ENCODE data around the gene EMILIN1. TPM values are rescaled to one million over a fixed set of nuclear protein-coding genes. Genes with fewer than 3 reads are reported as not detected.
A peak's percentile ranks its signal among the peaks of the same experiment; 100 is the strongest.

EMILIN1 gene
- total RNA-seq, 6 experiments from 2014 or later, result 144 to 208 (median 183) TPM

DNA sequence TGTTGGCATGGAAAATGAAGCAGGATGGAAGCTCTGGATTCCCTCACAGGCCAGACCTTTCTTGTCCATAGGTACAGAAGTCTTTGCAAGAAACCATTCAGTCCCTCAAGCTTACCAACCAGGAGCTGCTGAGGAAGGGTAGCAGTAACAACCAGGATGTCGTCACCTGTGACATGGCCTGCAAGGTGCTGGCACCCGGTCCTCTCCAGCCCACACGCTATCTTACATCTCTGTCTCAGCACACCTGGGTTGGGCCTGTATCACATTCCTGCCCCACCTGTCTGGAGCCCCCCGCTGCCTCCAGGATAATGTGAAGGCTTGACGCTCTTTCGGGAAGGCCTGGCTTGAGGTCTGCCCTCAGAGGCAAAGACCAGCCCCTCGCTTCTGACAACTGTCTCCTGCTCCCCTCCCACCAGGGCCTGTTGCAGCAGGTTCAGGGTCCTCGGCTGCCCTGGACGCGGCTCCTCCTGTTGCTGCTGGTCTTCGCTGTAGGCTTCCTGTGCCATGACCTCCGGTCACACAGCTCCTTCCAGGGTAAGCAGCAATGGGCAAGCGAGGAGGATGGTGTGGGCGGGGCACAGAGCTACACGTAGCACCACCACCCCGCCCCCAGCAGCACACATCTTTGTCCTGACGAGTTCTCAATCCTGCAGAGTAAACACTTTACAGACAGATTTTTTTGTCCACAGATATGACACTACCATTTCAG lies 39.6 kb upstream of the EMILIN1 start:
- Mint-ChIP-seq H3K27ac (no peak overlapping the region), H3K36me3 (ENCODE audit: low read depth) (peaks cover 46% of the 10 kb centered on the region), H3K4me3 (no peak overlapping the region), H3K4me1 (ENCODE audit: low read depth) (peaks cover 40% of the 10 kb centered on the region), H3K9me3 (no peaks in the 10 kb centered on the region), H3K27me3 (ENCODE audit: insufficient read depth) (peaks cover 2% of the 10 kb centered on the region)
- TF ChIP-seq, protein P1, sequence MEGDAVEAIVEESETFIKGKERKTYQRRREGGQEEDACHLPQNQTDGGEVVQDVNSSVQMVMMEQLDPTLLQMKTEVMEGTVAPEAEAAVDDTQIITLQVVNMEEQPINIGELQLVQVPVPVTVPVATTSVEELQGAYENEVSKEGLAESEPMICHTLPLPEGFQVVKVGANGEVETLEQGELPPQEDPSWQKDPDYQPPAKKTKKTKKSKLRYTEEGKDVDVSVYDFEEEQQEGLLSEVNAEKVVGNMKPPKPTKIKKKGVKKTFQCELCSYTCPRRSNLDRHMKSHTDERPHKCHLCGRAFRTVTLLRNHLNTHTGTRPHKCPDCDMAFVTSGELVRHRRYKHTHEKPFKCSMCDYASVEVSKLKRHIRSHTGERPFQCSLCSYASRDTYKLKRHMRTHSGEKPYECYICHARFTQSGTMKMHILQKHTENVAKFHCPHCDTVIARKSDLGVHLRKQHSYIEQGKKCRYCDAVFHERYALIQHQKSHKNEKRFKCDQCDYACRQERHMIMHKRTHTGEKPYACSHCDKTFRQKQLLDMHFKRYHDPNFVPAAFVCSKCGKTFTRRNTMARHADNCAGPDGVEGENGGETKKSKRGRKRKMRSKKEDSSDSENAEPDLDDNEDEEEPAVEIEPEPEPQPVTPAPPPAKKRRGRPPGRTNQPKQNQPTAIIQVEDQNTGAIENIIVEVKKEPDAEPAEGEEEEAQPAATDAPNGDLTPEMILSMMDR (IDR thresholded peaks at IDR 0.05), result no peak
- DNase-seq, result no peak

DNA sequence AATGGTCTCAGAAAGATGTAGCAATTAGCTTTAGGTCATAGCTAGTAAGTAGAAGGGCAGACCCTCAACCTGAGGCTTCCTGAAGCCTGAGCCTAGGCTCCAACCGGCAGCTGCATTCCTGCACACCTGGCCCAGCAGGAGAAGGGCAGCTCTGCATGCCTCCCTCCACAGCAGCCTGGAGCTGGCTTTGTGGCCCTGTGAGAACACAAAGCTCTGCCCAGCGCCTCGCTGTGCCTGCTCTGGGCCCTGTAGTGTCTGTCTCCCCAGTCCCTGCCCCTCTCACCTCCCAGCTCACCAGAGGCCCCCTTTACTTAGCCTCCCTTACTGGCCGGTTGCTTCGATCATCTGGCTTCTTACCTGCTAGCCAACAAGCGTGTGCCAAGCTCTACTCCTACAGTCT lies 39.0 kb upstream of the EMILIN1 start:
- Mint-ChIP-seq H3K36me3 (ENCODE audit: low read depth) (peaks cover 40% of the 10 kb centered on the region), H3K4me3 (no peak overlapping the region), H3K27ac (no peak overlapping the region), H3K9me3 (no peaks in the 10 kb centered on the region), H3K4me1 (ENCODE audit: low read depth) (peaks cover 33% of the 10 kb centered on the region), H3K27me3 (ENCODE audit: insufficient read depth) (peaks cover 2% of the 10 kb centered on the region)
- TF ChIP-seq, protein P1 (IDR thresholded peaks at IDR 0.05), result no peak
- DNase-seq, result no peak

DNA sequence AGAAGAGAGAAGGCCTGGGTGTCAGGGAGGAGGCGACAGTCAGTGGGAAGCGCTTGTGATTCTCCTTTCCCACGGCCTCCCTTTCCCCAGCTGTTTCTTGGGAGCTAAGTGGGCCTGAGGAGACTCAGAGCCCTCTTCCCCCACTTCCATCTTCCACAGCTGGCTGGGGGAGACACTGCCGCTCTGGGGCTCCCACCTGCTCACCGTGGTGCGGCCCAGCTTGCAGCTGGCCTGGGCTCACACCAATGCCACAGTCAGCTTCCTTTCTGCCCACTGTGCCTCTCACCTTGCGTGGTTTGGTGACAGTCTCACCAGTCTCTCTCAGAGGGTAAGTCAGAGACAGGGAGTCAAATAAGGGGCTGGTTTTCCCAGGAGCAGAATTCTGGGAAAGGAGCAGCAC lies 38.5 kb upstream of the EMILIN1 start:
- Mint-ChIP-seq H3K27ac (no peak overlapping the region), H3K9me3 (no peaks in the 10 kb centered on the region), H3K36me3 (ENCODE audit: low read depth) (peaks cover 43% of the 10 kb centered on the region), H3K27me3 (ENCODE audit: insufficient read depth) (peaks cover 2% of the 10 kb centered on the region), H3K4me1 (ENCODE audit: low read depth) (peaks cover 31% of the 10 kb centered on the region), H3K4me3 (no peak overlapping the region)
- DNase-seq, result no peak
- TF ChIP-seq, protein P1 (IDR thresholded peaks at IDR 0.05), result no peak

DNA sequence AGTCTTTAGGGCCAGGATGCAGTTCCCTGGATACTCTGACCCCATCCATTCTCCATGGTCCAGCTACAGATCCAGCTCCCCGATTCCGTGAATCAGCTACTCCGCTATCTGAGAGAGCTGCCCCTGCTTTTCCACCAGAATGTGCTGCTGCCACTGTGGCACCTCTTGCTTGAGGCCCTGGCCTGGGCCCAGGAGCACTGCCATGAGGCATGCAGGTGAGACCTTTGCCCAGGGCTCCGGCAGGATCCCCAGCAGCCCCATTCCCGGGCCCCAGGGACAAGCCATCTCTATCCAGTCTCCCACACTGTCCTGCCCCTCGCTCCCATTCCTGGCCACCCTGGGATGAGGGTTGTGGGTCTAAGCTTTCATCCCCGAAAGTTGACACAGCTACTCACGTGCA lies 38.1 kb upstream of the EMILIN1 start:
- TF ChIP-seq, protein P1 (IDR thresholded peaks at IDR 0.05), result no peak
- Mint-ChIP-seq H3K36me3 (ENCODE audit: low read depth) (peaks cover 39% of the 10 kb centered on the region), H3K4me1 (ENCODE audit: low read depth) (peaks cover 27% of the 10 kb centered on the region), H3K4me3 (no peak overlapping the region), H3K27ac (no peak overlapping the region), H3K9me3 (no peaks in the 10 kb centered on the region), H3K27me3 (ENCODE audit: insufficient read depth) (peaks cover 2% of the 10 kb centered on the region)
- no peak for DNase-seq

DNA sequence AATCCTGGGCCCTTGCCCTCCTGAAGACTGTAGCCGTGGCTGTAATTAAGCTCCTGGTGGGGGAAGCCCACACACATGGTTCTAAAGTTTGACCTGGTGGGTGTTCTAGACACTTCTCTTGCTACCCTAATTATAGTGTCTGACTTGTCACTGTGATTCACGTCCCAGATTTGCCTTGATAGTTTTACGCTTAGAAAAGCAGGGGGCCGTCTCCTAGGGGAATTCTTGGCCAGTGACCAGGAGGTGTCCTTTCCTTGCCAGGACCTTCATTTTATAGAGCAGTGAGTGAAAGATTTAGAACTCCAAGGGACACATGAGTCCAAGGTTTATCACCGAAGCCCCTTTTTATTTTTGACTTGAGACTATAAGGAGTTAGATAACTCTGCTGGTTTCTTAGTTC lies 36.7 kb upstream of the EMILIN1 start:
- Mint-ChIP-seq H3K36me3 (ENCODE audit: low read depth) (peaks cover 28% of the 10 kb centered on the region), H3K27ac (peak overlapping the region; percentile 36; the same call in 1 of the 2 replicates), H3K27me3 (ENCODE audit: insufficient read depth) (peaks cover under 1% of the 10 kb centered on the region), H3K4me3 (no peak overlapping the region), H3K9me3 (no peaks in the 10 kb centered on the region), H3K4me1 (ENCODE audit: low read depth) (peaks cover 27% of the 10 kb centered on the region)
- peak; percentile 13 for DNase-seq
- TF ChIP-seq, protein P1 (IDR thresholded peaks at IDR 0.05), result no peak
